H1 (cell line): ENCODE data around the gene KRTAP9-2. TPM values are rescaled to one million over a fixed set of nuclear protein-coding genes. Genes with fewer than 3 reads are reported as not detected.

Source experiments
- CTCF ChIA-PET: fragments of 300-600 bp; sonication (Branson Sonifier 250); formaldehyde crosslinking; loops from one replicate; lab custom pipeline; 2021; ENCODE audit not compliant: partially characterized antibody; lab: Charles Lee
- POLR2A ChIA-PET: fragments of 300-600 bp; sonication (Branson Sonifier 250); formaldehyde crosslinking; loops from one replicate; lab custom pipeline; 2021; ENCODE audit warnings: inconsistent platforms; ENCODE audit not compliant: partially characterized antibody; lab: Charles Lee
- DNase-seq, 2 experiments: peaks; one replicate each; pipeline versions ENCODE4 v3.0.0 to v3.0.0-alpha.2; 2010 to 2022; ENCODE audit warnings: low spot score in 2 of 2, low read depth in 1 of 2, mixed read lengths in 1 of 2
- FAIRE-seq: peaks from 2 replicates; lab custom pipeline; 2011; peaks lifted over from hg19 to GRCh38; lab: Jason Lieb, UNC
- H2AFZ ChIP-seq: 2 replicates; pipeline ENCODE4 v1.8.1; 2012; ENCODE audit warnings: low read length, inconsistent platforms
- H2AK5ac ChIP-seq: 2 replicates; pipeline ENCODE4 v1.6.1; 2013; ENCODE audit warnings: low read depth, low read length
- H2BK120ac ChIP-seq: replicated peaks from 2 replicates; pipeline ENCODE3; 2013; ENCODE audit warnings: low read depth, low read length, inconsistent platforms
- H2BK12ac ChIP-seq: 2 replicates; pipeline ENCODE4 v1.6.1; 2013; ENCODE audit warnings: low read depth, low read length
- H2BK15ac ChIP-seq: 2 replicates; pipeline ENCODE4 v1.6.1; 2013; ENCODE audit warnings: low read length
- H2BK20ac ChIP-seq: 2 replicates; pipeline ENCODE4 v1.6.1; 2013; ENCODE audit warnings: low read length
- H2BK5ac ChIP-seq: 2 replicates; pipeline ENCODE4 v1.6.1; 2013; ENCODE audit warnings: low read depth, low read length
- H3K14ac ChIP-seq: 2 replicates; pipeline ENCODE4 v1.6.1; 2013; ENCODE audit warnings: inconsistent platforms; ENCODE audit not compliant: insufficient read length
- H3K18ac ChIP-seq: 2 replicates; pipeline ENCODE4 v1.6.1; 2013; ENCODE audit warnings: low read length; ENCODE audit errors: extremely low read depth
- H3K23ac ChIP-seq: 2 replicates; pipeline ENCODE4 v1.6.1; 2013; ENCODE audit warnings: inconsistent platforms; ENCODE audit not compliant: insufficient read length
- H3K23me2 ChIP-seq: 2 replicates; pipeline ENCODE4 v1.6.1; 2013; ENCODE audit warnings: low read depth, low read length
- H3K27ac ChIP-seq: 2 replicates; pipeline ENCODE4 v1.6.1; 2011; ENCODE audit warnings: low read depth, low read length, inconsistent platforms
- H3K27me3 ChIP-seq, 4 experiments: replicated peaks in 1 of 4; 1 replicate in 1 of 4; 2 replicates in 3 of 4; pipeline versions ENCODE4 v1.6.1 to v1.8.1; 2011 to 2013; ENCODE audit warnings: low read length in 3 of 4, mild to moderate bottlenecking in 3 of 4, inconsistent platforms in 2 of 4, mixed read lengths in 2 of 4, moderate library complexity in 1 of 4; ENCODE audit not compliant: control insufficient read depth in 3 of 4, insufficient read depth in 3 of 4; ENCODE audit errors: extremely low read depth in 1 of 4
- H3K36me3 ChIP-seq, 4 experiments: 2 replicates each; pipeline versions ENCODE4 v1.6.1 to v1.8.1; 2011 to 2013; ENCODE audit warnings: mild to moderate bottlenecking in 4 of 4, low read length in 3 of 4, moderate library complexity in 2 of 4, control low read depth in 1 of 4, inconsistent platforms in 1 of 4; ENCODE audit not compliant: insufficient read depth in 4 of 4, control insufficient read depth in 2 of 4
- H3K4ac ChIP-seq: replicated peaks from 2 replicates; pipeline ENCODE3; 2013; ENCODE audit warnings: low read length, low read depth, mixed read lengths, inconsistent platforms; ENCODE audit not compliant: insufficient read length
- H3K4me1 ChIP-seq, 4 experiments: replicated peaks in 1 of 4; 1 replicate in 1 of 4; 2 replicates in 3 of 4; pipeline versions ENCODE4 v1.6.1 to v1.8.1; 2011 to 2013; ENCODE audit warnings: low read length in 3 of 4, inconsistent platforms in 2 of 4, mixed read lengths in 1 of 4; ENCODE audit not compliant: insufficient read depth in 4 of 4, control insufficient read depth in 3 of 4
- H3K4me2 ChIP-seq, 2 experiments: 2 replicates each; pipeline versions ENCODE4 v1.6.1 to v1.8.1; 2011 to 2013; ENCODE audit warnings: low read depth in 2 of 2, low read length in 2 of 2, control low read depth in 1 of 2, inconsistent platforms in 1 of 2, mild to moderate bottlenecking in 1 of 2; ENCODE audit not compliant: insufficient read depth in 1 of 2
- H3K4me3 ChIP-seq, 4 experiments: fragments of 200-600, 300-600 bp in 1 of 4; sonication (generic), shearing (Covaris generic), sonication (Bioruptor Twin) in 1 of 4; 2 replicates each; pipeline versions ENCODE4 v1.5.1 to v1.8.1; 2011 to 2016; ENCODE audit warnings: low read length in 4 of 4, low read depth in 3 of 4, control low read depth in 2 of 4, inconsistent platforms in 2 of 4, mild to moderate bottlenecking in 2 of 4, mixed read lengths in 1 of 4, moderate library complexity in 1 of 4; ENCODE audit not compliant: insufficient read depth in 2 of 4; ENCODE audit errors: extremely low read depth in 1 of 4
- H3K56ac ChIP-seq: replicated peaks from 2 replicates; pipeline ENCODE3; 2013; ENCODE audit warnings: low read depth, mild to moderate bottlenecking, mixed read lengths, low read length, inconsistent platforms; ENCODE audit not compliant: insufficient read length
- H3K79me1 ChIP-seq: 2 replicates; pipeline ENCODE4 v1.6.1; 2013; ENCODE audit warnings: low read depth, low read length, control low read depth
- H3K79me2 ChIP-seq, 2 experiments: 2 replicates each; pipeline versions ENCODE4 v1.6.1 to v1.8.1; 2012 to 2013; ENCODE audit warnings: low read length in 2 of 2, mild to moderate bottlenecking in 2 of 2, inconsistent platforms in 1 of 2; ENCODE audit not compliant: insufficient read depth in 2 of 2, control insufficient read depth in 1 of 2
- H3K9ac ChIP-seq, 4 experiments: replicated peaks in 1 of 4; 1 replicate in 1 of 4; 2 replicates in 3 of 4; pipeline versions ENCODE4 v1.6.1 to v1.8.1; 2011 to 2013; ENCODE audit warnings: low read depth in 3 of 4, low read length in 3 of 4, control low read depth in 2 of 4, mild to moderate bottlenecking in 2 of 4, moderate library complexity in 2 of 4, inconsistent platforms in 1 of 4; ENCODE audit errors: extremely low read depth in 1 of 4
- H3K9me3 ChIP-seq, 2 experiments: 2 replicates each; pipeline versions ENCODE4 v1.6.1 to v1.8.1; 2012 to 2013; ENCODE audit warnings: mild to moderate bottlenecking in 2 of 2, moderate library complexity in 2 of 2, control low read depth in 1 of 2, inconsistent platforms in 1 of 2, low read depth in 1 of 2, low read length in 1 of 2, mixed read lengths in 1 of 2; ENCODE audit not compliant: insufficient read depth in 2 of 2
- H4K20me1 ChIP-seq, 2 experiments: replicated peaks in 1 of 2; 2 replicates each; pipeline versions ENCODE3 to v1.8.1; 2011 to 2013; ENCODE audit warnings: inconsistent platforms in 2 of 2, low read length in 2 of 2, mild to moderate bottlenecking in 1 of 2; ENCODE audit not compliant: insufficient read depth in 2 of 2, control insufficient read depth in 1 of 2
- H4K5ac ChIP-seq: 2 replicates; pipeline ENCODE4 v1.6.1; 2013; ENCODE audit warnings: low read length, low read depth, mixed read lengths, inconsistent platforms; ENCODE audit not compliant: insufficient read length
- H4K8ac ChIP-seq: 2 replicates; pipeline ENCODE4 v1.8.0; 2013; ENCODE audit warnings: mild to moderate bottlenecking, moderate library complexity, low read length, inconsistent platforms; ENCODE audit not compliant: insufficient read depth; ENCODE audit errors: extremely low read depth
- H4K91ac ChIP-seq: replicated peaks from 2 replicates; pipeline ENCODE3; 2013; ENCODE audit warnings: low read length, mixed read lengths, inconsistent platforms; ENCODE audit not compliant: insufficient read length
- CBX8 ChIP-seq: fragments of 300-800, 300-1000 bp; sonication (generic); IDR thresholded peaks from 2 replicates; pipeline ENCODE4 v1.7.1; 2016; ENCODE audit warnings: low read depth, low read length, borderline replicate concordance
- EZH2 ChIP-seq: fragments of 200-600 bp; sonication (generic); IDR thresholded peaks from 2 replicates; pipeline ENCODE4 v1.7.1; 2012; ENCODE audit warnings: low read depth, mild to moderate bottlenecking, moderate library complexity, low read length, inconsistent platforms; ENCODE audit not compliant: severe bottlenecking
- GABPA ChIP-seq: IDR thresholded peaks from 2 replicates; pipeline ENCODE4 v1.6.1; 2011; ENCODE audit warnings: mild to moderate bottlenecking, low read length, moderate library complexity, borderline replicate concordance; ENCODE audit not compliant: insufficient read depth
- HDAC2 ChIP-seq, 2 experiments: fragments of 300-600 bp in 1 of 2; sonication (generic) in 1 of 2; IDR thresholded peaks; 2 replicates each; pipeline ENCODE4 v1.6.1; 2011 to 2012; ENCODE audit warnings: low read depth in 2 of 2, low read length in 2 of 2, mild to moderate bottlenecking in 2 of 2, moderate library complexity in 2 of 2, borderline replicate concordance in 1 of 2, inconsistent platforms in 1 of 2
- SIRT6 ChIP-seq: IDR thresholded peaks from one replicate; pipeline ENCODE4 v1.7.1; 2012; ENCODE audit warnings: low read length, inconsistent platforms
- SP4 ChIP-seq: IDR thresholded peaks from 2 replicates; pipeline ENCODE4 v1.6.1; 2012; ENCODE audit warnings: low read length, inconsistent platforms
- WGBS, 2 experiments: shearing (Covaris generic) in 1 of 2; methylation state at CpG; one replicate each; pipeline versions ENCODE4 v1.1.6 to v1.1.7; 2013 to 2015; ENCODE audit warnings: low lambda C conversion rate in 2 of 2, mixed read lengths in 2 of 2, inconsistent platforms in 1 of 2, low coverage in 1 of 2, missing lambda C conversion rate in 1 of 2; ENCODE audit not compliant: insufficient replicate concordance in 2 of 2, insufficient coverage in 1 of 2, insufficient read length in 1 of 2; ENCODE audit errors: extremely low coverage in 1 of 2, missing lambda C conversion rate in 1 of 2; 5-methylcytosine and 5-hydroxymethylcytosine counted together
- polyA plus RNA-seq, 7 experiments: library from polyadenylated mRNA; depleted of rRNA in 3 of 7; stranded (reverse) in 5 of 7; unstranded in 2 of 7; fragments of >200 nt in 5 of 7; fragments of 200-250 nt in 2 of 7; gene quantifications; 1 replicate in 5 of 7; 2 replicates in 1 of 7; 4 replicates in 1 of 7; pipeline versions ENCODE4 v1.2.1 to v1.2.3, GENCODE V29; 2011 to 2013; ENCODE audit warnings: missing spikeins in 2 of 7, mixed read lengths in 2 of 7
- total RNA-seq: library from RNA; stranded (reverse); fragmentation: NEBNext Ultra II Directional; extraction: Animal tissue kit (Norgen Biotek cat#: 25700); gene quantifications from 2 replicates; pipeline ENCODE4 v1.2.1, GENCODE V29; 2021
- TF ChIP-seq, protein P1 (sequence below): IDR thresholded peaks from 2 replicates; pipeline ENCODE4 v1.6.1; 2012; ENCODE audit warnings: low read length, inconsistent platforms

KRTAP9-2 gene
- total and polyA plus RNA-seq, 2 of the 8 experiments (the other 6 are each of a cell fraction or from before 2014, with no cell fraction given), result not detected

DNA sequence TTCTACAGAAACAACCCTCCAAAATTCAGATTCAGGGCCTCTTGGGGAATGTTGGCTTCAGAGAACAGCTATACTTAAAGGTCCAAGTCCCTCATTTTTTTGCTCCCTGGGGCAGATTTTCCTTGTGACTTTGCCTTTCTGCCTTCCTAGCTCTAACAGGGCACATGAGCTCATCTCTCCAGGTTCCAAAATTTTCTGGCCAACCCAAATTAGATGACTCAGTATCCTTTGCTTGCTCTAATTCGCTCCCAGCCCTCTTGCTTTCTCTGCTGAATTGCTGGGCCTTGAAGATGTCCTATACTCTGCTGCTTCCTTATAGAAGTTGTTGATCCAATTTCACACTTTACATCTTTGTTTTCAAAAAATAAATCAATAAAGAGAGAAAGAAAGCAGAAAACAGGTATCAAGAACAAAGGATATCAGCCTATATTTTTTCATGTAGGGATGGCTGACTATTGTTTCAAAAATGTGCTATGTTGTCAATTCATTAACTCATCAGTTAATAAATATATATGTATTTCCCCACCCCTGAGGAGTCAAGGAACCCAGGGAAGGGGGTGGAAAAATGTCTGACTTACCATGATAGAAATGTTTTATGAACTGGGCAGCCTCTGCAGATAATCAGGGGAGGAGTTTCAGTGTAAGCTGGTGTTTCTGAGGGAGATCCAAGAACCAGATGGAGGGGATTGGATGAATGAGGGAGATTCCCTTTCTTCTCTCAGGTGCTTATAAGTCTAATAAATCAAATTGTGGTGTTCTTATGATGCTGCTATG is 47.4 kb upstream of the KRTAP9-2 start:
- WGBS, 2 experiments, result 76% methylated on average over 1 of the region's 1 CpG; no CpG with 5 or more reads in 1 of the 2 experiments
- Histone ChIP-seq H3K14ac (no peak overlapping the region), H4K20me1 (no peaks in the 10 kb centered on the region), H2BK5ac (no peak overlapping the region), H3K18ac (no peak overlapping the region), H3K4me2 (no peak overlapping the region), H4K5ac (no peak overlapping the region), H2BK120ac (no peak overlapping the region), H2AK5ac (no peak overlapping the region), H2AFZ (no peak overlapping the region), H2BK15ac (no peak overlapping the region), H3K27ac (no peak overlapping the region), H2BK20ac (no peak overlapping the region), H2BK12ac (no peak overlapping the region), H3K79me2 (no peaks in the 10 kb centered on the region), H3K9me3 (no peaks in the 10 kb centered on the region), H3K4me1 (no peaks in the 10 kb centered on the region), H3K36me3 (no peaks in the 10 kb centered on the region), H3K9ac (no peak overlapping the region), H4K91ac (no peak overlapping the region), H3K23me2 (no peaks in the 10 kb centered on the region; the same call in 1 of the 2 replicates), H4K8ac (no peak overlapping the region), H3K56ac (no peak overlapping the region), H3K27me3 (no peaks in the 10 kb centered on the region), H3K23ac (no peak overlapping the region), H3K4ac (no peak overlapping the region), H3K79me1 (no peaks in the 10 kb centered on the region), H3K4me3 (no peak overlapping the region)
- CTCF ChIA-PET, result interaction anchor here (0.6 kb wide), 1 partner anchor 1348 kb away, joined by 3 read pairs; no protein-coding TSS in a partner anchor
- DNase-seq (no peak), FAIRE-seq (no peak)
- POLR2A ChIA-PET, result no interaction called here
- no peak for TF ChIP-seq HDAC2 (IDR thresholded peaks at IDR 0.05; ENCODE audit: borderline replicate concordance in 1 of 2, low read depth in 2 of 2, low read length in 2 of 2)
- TF ChIP-seq GABPA, result no peak
- no peak for TF ChIP-seq SIRT6
- TF ChIP-seq SP4, result no peak
- TF ChIP-seq, protein P1, sequence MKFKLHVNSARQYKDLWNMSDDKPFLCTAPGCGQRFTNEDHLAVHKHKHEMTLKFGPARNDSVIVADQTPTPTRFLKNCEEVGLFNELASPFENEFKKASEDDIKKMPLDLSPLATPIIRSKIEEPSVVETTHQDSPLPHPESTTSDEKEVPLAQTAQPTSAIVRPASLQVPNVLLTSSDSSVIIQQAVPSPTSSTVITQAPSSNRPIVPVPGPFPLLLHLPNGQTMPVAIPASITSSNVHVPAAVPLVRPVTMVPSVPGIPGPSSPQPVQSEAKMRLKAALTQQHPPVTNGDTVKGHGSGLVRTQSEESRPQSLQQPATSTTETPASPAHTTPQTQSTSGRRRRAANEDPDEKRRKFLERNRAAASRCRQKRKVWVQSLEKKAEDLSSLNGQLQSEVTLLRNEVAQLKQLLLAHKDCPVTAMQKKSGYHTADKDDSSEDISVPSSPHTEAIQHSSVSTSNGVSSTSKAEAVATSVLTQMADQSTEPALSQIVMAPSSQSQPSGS, result no peak
- TF ChIP-seq CBX8, result no peak
- TF ChIP-seq EZH2, result no peak
